H54 (cell line): ENCODE data around the gene SMIM35.
"Not testable (repeated sequence)": the region's sequence is repeated elsewhere in the genome, so short reads cannot be mapped to it uniquely, and the experiment has no call there.

Experiments
- DNase-seq: peaks from one replicate; pipeline ENCODE4 v3.0.0; 2011; ENCODE audit warnings: low spot score, mixed read lengths; ENCODE audit not compliant: insufficient read length
- FAIRE-seq: peaks from 3 replicates; lab custom pipeline; 2011; peaks lifted over from hg19 to GRCh38; lab: Jason Lieb, UNC
- POLR2A ChIP-seq: IDR thresholded peaks from 2 replicates; pipeline ENCODE4 v1.6.1; 2011; ENCODE audit warnings: low read depth, mild to moderate bottlenecking, low read length

Gene SMIM35

DNA sequence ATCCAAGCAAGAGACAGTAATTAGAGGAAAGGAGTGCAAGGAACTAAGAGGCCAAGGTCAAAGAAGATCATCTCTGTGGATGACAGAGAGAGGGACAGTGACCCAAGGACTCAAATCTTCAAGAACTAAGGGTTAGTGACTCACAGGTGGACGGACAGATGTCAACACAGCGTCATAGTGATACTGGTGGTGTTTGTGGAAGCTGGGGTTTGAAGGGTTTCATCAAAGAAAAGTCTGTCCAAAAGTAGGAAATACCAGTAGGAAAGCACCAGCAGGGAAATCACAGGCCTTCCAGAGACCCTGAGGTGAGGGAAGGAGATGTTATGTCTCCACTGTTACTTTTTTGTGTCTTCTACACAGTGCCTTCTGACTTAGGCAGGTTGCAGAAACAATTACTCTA lies 68.4 kb downstream of the SMIM35 start:
- FAIRE-seq = no peak
- no peak for DNase-seq
- no peak for TF ChIP-seq POLR2A

DNA sequence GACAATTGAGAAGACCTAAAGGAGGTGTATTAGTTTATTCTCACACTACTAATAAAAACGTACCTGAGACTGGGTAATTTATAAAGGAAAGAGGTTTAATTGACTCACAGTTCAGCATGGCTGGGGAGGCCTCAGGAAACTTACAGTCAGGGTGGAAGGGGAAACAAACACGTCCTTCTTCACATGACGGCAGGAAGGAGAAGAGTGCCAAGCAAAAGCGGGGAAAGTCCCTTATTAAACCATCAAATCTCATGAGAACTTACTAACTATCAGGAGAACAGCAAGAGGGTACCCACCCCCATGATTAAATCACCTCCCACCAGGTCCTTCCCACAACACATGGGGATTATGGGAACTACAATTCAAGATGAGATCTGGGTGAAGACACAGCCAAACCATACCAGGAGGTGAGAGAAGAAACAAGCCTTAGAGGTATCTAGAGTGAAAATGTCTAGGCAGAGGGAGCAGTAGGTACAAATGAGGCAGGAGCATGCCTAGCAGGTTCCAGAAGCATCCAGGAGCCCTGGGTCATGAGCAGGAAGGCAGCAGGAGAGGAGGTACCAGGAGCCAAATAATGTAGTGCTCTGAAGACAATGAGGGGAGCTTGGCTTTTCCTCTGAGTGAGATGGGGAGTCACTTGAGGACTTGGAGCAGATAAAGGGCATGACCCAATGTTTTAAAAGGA lies 69.0 kb downstream of the SMIM35 start:
- no peak for DNase-seq
- TF ChIP-seq POLR2A = no peak
- FAIRE-seq = no peak

DNA sequence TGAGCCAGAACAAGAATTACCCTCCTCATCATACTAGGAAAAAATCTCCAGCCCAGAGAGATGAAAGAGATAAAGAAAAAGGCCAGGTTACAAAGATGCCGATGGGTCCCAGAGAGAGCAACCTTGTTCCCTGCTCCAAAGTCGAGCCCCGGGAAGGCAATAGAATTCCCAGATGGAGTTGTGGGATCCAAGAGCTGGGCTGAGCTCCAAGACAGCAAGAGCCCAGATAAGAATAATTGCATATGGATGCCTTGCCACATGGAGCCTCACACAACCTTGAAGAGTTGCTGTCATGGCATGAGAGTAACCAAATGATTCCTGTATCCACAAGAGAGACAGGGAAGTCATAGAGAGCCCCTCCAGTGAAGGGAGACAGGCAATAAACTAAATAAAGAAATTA lies 69.7 kb downstream of the SMIM35 start:
- no peak for FAIRE-seq
- no peak for DNase-seq
- TF ChIP-seq POLR2A = no peak

DNA sequence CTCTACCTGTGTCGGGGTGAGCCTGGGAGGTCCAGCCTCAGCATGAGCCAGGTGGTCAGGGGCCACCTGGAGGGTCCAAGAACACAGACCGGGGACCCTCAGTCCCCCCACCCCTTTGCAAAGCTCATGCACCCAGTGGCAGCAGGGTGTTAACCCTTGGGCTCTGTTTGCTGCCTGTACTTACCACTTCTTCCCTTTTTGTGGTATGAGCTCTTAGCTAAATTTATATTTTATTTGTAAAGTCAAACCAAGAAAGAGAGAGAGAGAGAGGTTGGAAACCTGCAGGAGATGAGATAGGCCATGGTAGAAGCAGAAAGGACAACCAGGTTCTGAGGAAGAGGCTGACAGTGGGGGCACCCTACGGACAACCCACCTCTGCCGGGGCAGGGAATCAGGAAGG lies 70.7 kb downstream of the SMIM35 start:
- FAIRE-seq (no peak), DNase-seq (no peak)
- no peak for TF ChIP-seq POLR2A

DNA sequence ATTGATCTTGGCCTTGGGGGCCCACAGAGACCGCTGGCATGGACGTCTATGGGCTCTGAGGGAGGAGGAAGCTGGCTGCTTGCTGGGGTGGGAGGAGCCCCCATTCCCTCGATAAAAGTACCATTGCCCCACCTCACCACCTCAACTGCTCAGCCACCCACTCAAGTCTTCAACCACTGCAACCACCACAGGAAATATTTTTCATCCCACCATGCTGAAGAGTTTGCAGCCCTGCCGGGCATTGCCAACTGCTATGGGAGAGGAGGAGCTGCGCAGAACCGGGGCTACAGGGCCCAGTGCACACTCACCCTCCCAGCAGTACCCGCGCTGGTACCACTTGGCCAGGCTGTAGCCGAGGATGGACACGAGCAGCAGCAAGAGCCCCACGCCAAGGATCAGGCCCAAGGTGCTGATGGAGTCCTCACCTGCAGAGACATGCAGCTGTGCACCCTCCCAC lies 71.3 kb downstream of the SMIM35 start:
- DNase-seq = no peak
- no peak for FAIRE-seq
- no peak for TF ChIP-seq POLR2A

DNA sequence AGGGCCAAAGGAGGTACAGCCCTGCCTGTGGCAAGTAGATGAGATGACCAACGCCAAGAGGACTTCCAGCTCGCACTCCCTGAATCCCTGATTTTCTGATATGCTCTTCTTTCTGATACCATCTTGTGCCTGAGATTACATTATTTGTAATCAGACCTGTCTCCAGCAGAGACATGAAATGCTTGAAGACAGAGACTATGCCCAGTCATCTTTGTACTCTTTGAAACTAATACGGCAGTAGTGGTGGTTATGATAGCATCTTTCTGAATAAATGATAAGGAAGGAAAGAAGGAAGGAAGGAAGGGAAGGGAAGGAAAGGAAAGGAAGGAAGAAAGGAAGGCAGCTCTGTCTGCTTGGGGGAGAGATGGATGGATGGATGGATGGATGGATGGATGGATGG lies 72.7 kb downstream of the SMIM35 start:
- no peak for TF ChIP-seq POLR2A
- DNase-seq (no peak), FAIRE-seq (no peak)

DNA sequence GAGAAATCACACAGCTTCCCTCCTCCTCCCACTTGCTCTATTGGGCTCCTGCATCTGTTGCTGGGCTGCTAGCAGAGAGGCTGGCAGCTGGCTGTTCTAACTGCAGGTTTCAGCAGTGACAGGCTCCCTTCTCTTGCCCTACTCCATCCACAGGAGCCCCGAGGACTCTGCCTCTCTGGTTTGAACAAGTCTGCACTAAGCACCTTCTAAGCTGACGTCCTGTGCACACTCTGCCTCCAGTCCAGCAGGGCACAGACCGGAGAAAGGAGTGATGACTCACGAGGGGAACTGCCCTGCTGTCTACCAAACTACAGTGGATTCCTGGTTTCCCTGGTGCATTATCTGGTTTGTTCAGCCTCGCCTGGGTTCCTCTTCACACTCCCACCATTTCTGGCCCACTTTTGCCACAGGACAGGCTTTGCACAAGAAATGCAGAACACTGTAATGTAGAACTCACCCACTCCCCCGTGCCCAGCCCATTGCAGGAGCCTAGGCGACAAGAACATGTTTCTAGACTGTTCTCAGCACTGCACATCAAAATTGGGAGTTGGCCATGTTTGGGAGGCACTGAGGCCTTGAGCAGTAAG lies 74.6 kb downstream of the SMIM35 start:
- FAIRE-seq (no peak), DNase-seq (peak; percentile 37)
- TF ChIP-seq POLR2A = no peak

DNA sequence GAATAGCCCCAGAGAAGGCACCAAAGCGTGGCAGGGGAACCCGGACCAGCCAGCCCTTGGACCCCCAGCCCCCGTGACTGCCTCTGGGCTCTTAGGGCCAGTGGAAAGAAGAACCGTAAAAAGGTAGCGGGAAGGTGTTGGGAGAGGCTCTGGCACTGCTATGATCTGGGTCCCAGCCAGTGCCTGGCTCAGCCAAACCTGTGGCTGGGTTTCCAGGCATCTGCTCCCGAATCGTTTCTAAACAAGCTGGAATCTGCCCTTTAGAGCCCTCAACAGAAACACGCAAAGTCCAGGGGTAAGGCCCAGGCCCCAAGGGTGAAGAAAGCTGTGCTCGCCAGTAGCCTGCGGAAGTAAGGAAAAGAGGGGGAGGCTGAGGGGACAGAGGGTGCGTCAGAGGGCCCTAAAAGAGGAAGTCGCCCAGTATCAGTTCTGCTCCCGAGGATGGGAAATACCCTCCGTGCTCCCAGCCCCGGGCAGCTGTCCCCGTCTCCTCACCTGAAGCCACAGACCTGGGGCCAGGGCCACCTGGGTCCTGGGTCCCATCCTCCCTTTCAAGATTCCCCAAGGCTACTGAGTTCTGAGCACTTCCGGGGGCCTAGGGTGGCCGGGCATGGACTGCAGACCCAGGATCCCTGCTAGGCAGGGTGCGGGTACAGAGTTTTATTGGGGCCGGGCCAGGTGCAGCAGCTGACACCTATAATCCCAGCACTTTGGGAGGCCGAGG lies 75.9 kb downstream of the SMIM35 start:
- no peak for DNase-seq
- TF ChIP-seq POLR2A = no peak
- no peak for FAIRE-seq

DNA sequence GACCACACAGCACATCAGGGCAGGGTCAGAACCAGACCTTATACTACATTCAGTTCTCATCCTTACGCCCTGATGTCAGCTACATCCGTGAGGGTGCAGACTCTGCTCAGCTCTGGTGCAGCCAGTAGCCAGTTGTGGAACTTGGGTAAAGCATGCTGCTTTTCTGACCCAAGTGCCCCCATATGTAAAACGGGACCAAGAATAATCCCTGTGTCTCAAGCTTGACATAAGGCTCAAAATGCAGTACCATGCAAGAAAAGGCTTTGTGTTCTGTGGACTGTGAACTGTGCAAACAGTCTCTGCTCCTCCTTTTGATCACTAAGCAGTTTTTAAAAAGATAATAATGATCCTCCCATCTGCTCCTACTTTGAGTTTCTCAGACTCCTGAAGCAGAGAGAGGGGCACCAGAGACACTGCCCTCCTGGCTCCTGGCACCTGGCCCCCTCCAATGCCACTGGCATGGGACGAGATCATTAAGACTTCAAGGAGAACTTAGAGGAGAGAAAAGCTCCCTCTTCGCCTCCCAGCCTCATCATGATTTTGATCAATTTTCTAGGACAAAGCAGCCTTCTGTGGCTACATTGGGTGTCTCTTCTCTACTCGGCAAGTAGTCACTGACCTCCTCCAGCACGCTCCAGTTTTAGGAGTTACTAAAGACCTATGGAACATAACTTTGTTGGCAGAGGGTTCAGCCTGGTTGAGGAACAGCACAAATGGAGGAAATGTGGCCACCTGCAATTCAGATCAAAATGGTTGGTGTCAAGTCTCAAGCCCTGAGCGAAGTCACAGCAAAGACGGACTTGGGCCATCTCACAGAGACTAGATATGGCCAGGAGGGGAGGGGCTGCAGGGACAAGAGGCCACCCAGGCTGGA lies 76.7 kb downstream of the SMIM35 start:
- FAIRE-seq (no peak), DNase-seq (no peak)

DNA sequence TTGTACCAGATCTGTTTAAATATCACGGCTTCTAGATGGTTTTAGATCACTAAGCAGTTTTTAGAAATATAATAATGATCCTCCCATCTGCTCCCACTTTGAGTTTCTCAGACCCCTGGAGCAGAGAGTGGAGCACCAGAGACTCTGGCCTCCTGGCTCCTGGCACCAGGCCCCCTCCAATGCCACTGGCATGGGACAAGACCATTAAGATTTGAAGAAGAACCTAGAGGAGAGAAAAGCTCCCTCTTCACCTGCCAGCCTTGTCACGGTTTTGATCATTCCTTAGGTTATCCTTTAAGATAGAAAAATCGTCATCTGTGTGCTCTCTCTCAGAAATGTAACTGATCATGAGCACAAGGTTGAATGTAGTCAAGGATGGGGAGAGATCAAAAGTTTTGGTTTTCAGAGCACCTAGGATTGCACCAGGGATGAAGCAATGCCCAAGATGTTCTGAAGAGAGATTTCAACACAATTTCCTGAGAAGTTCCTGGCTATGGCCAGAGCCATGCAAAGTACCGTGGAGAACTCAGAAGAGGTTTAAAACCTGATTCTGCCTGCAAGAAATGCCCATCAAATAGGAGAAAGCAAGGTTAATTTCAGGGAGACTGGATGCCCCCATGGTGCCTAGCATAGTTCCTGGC lies 78.4 kb downstream of the SMIM35 start:
- TF ChIP-seq POLR2A = no peak
- DNase-seq = no peak
- FAIRE-seq = no peak

More for the DNA sequence above, 76.7 kb downstream of the SMIM35 start:
- TF ChIP-seq POLR2A = no peak

DNA sequence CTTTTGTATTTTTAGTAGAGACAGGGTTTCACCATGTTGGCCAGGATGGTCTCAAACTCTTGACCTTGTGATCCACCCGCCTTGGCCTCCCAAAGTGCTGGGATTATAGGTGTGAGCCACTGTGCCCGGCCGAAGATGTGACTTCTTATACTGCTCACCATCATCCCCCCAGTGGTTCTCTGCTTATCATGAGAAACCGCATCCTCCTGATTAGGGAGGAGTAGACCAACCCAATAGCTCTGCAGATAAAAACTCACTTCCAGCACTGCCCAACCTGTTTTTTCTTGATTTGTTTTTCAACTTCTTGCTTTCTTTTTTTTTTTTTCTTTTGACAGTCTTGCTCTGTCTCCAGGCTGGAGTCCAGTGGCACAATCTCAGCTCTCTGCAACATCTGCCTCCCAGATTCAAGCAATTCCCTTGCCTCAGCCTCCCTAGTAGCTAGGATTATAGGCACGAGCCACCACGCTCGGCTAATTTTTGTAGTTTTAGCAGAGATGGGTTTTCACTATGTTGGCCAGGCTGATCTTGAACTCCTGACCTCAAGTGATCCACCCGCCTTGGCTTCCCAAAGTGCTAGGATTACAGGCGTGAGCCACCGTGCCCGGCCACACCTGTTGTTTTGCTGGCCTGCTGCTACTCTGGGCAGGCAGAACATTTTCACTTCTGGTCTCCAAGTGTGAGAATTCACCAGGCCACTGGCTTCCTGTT lies 79.0 kb downstream of the SMIM35 start:
- not testable (repeated sequence) for FAIRE-seq, DNase-seq

DNA sequence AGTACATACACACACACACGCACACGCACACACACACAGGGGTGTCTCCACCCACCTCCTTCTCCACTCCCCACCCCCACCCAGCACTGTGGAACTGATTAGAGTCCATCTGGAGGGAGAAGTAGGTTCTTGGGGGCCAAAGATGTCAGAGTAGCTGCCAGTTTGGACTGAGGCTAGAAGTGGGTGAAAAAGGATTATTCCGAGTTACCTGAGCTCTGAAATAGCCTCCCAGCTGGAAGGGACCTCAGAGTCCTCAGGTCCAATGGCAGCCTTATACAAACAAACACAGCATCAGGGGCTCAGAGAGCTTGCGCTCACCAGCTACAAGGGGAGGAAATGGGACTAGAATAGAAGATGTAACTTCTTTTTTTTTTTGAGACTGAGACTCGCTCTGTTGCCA lies 79.7 kb downstream of the SMIM35 start:
- TF ChIP-seq POLR2A = no peak
- FAIRE-seq = no peak
- no peak for DNase-seq

DNA sequence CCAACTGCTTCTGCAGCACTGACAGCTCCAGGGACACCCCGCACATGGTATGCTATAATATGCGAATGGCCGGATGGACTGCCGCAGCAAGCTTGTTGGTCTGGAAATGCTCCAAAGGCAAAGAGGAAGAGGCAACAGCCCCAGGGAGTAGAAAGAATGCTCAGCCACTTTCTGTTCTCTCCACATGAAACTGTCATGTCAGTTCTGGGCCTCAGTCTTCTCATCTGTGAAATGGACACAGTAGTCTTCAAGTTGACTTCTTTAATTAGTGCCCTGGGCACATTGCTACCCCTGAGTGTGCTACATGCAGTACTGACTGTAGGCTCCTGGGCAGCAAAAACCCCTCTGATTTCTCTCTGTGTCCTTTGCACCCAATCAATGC lies 80.6 kb downstream of the SMIM35 start:
- DNase-seq = no peak
- FAIRE-seq = no peak
- no peak for TF ChIP-seq POLR2A
